22Rv1 (cell line): ENCODE measurements around the gene ALPI.

Source experiments
- ZFX ChIP-seq: fragments of 450-650 bp; IDR thresholded peaks from 2 replicates; pipeline ENCODE4 v1.6.1; 2017; ENCODE audit warnings: antibody characterized with exemption, borderline replicate concordance
- TF ChIP-seq, protein P1 (sequence below): fragments of 450-650 bp; IDR thresholded peaks from 2 replicates; pipeline ENCODE4 v1.5.1; 2017; ENCODE audit warnings: mild to moderate bottlenecking

DNA sequence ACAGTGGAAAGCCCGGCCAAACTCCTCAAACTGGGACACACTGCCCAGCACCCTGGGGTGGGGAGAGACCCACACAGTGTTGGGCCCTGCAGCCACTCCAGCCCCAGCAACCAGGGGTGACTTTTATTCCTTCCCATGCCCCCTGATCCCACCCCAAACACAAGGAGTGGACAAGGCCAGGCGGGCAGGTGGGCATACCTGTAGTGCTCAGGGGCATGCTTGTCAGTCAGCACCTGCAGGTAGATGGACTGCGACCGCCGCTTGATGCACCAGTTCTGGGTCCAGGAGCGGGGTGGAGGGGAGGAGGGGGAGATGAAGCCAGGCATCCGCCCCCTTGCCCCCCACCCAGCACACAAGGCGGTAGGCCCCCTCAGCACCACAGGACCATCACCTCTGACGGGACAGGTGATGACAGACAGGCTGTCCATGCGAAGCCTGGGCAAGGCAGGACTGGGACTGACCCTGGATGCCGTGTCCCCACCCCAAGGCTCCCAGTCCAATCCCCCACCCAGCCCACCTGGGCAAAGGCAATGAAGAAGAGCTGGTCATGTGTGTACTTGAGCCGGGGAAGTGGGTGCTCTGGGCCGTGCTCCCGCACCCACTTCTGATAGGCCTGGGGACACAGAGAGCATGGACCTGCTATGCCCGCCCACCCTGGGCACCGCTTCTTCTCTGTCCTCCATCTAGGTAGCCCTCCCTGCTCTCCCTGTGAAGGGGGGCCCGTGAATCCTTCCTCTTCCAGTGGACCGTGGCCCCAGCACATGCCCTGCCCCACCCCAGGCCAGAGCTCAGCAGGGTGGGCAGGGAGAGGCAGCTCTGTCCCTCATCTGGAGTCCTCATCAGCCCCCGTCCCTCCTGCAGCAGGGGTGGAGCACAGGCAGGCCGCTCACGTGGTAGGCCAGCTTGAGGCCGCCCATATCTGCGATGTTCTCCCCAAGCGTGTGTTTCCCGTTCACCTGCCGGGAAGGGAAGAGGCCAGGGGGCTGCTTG lies 24.5 kb downstream of the ALPI start:
- TF ChIP-seq, protein P1, sequence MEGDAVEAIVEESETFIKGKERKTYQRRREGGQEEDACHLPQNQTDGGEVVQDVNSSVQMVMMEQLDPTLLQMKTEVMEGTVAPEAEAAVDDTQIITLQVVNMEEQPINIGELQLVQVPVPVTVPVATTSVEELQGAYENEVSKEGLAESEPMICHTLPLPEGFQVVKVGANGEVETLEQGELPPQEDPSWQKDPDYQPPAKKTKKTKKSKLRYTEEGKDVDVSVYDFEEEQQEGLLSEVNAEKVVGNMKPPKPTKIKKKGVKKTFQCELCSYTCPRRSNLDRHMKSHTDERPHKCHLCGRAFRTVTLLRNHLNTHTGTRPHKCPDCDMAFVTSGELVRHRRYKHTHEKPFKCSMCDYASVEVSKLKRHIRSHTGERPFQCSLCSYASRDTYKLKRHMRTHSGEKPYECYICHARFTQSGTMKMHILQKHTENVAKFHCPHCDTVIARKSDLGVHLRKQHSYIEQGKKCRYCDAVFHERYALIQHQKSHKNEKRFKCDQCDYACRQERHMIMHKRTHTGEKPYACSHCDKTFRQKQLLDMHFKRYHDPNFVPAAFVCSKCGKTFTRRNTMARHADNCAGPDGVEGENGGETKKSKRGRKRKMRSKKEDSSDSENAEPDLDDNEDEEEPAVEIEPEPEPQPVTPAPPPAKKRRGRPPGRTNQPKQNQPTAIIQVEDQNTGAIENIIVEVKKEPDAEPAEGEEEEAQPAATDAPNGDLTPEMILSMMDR = no peak
- no peak for TF ChIP-seq ZFX
